Right ventricle myocardium inferior (tissue), 1 donor: ENCODE data around the gene GLI3. TPM values are rescaled to one million over a fixed set of nuclear protein-coding genes. Genes with fewer than 3 reads are reported as not detected.

Experiments used
- ATAC-seq: fragments of 200-7000 bp; cut with Tn5 transposase; one replicate; pipeline ENCODE4 v1.9.1; 2020; ENCODE audit warnings: mild to moderate bottlenecking, moderate library complexity
- DNase-seq: peaks from one replicate; pipeline ENCODE4 v3.0.0; 2021; ENCODE audit errors: missing footprints
- intact Hi-C: fragments of 100-400 bp; cut with DNase I; formaldehyde crosslinking; loops from one replicate; pipeline ENCODE4 v1.11.0; 2022
- total RNA-seq: library from RNA; stranded (reverse); fragmentation: NEBNext Ultra II Directional; extraction: Animal tissue kit (Norgen Biotek cat#: 25700); gene quantifications from one replicate; pipeline ENCODE4 v1.2.1, GENCODE V29; 2021
- donor health status: DM: no; HTN: yes; CAD: no; lungs with severe emphysema.

Gene GLI3
- total RNA-seq, 1 donor from 2014 or later: 3.9 TPM

GRCh38 chr7:41912426-41912825 is 324.6 kb downstream of the GLI3 start:
- intact Hi-C loops: no loop called here
- no peak for DNase-seq
- no peak for ATAC-seq

DNA sequence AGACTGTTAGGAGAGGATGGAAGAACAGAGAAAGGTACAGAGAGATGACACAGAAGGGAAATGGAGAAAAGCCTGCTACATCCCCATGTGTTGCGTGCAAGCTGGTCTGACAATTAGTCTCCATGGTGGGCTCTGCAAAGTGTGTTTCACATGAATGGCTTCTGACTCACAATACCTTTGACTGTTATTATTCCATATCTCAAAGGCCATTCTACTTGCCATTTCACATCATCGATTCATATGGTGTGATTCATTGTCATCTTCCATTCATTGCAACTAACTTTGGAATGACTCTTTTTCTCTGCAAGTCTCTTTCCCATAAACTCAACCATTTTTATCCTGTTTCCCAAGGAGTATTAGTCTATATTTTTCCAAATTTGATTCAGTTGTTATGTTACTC is 325.2 kb downstream of the GLI3 start:
- DNase-seq (no peak), ATAC-seq (no peak)
- intact Hi-C loops: no loop called here
